Skeletal muscle tissue (tissue), 4 donors: ENCODE results near the gene ANKMY1. TPM values are rescaled to one million over a fixed set of nuclear protein-coding genes. Genes with fewer than 3 reads are reported as not detected.
A peak's percentile ranks its signal among the peaks of the same experiment; 100 is the strongest.

Experiments
- H3K27ac ChIP-seq: one replicate; pipeline ENCODE4 v1.7.0; 2013; ENCODE audit warnings: mild to moderate bottlenecking, low read depth, low read length, inconsistent platforms
- H3K27me3 ChIP-seq, 3 donors: one replicate each; pipeline ENCODE4 v1.7.0; 2013; ENCODE audit warnings: low read length in 3 of 3; ENCODE audit not compliant: control insufficient read depth in 3 of 3, insufficient read depth in 3 of 3
- H3K36me3 ChIP-seq, 3 donors: one replicate each; pipeline ENCODE4 v1.7.0; 2013; ENCODE audit warnings: low read length in 3 of 3; ENCODE audit not compliant: control insufficient read depth in 3 of 3, insufficient read depth in 3 of 3
- H3K4me1 ChIP-seq, 3 donors: one replicate each; pipeline ENCODE4 v1.7.0; 2013; ENCODE audit warnings: low read length in 3 of 3, mild to moderate bottlenecking in 3 of 3; ENCODE audit not compliant: control insufficient read depth in 3 of 3, insufficient read depth in 3 of 3
- H3K4me3 ChIP-seq, 3 donors: one replicate each; pipeline ENCODE4 v1.7.0; 2013; ENCODE audit warnings: low read length in 3 of 3
- H3K9ac ChIP-seq, 3 donors: one replicate each; pipeline ENCODE4 v1.7.0; 2013; ENCODE audit warnings: low read length in 3 of 3, mild to moderate bottlenecking in 3 of 3, moderate library complexity in 2 of 3, low read depth in 1 of 3
- H3K9me3 ChIP-seq, 3 donors: one replicate each; pipeline ENCODE4 v1.7.0; 2013; ENCODE audit warnings: low read length in 3 of 3; ENCODE audit not compliant: control insufficient read depth in 3 of 3
- total RNA-seq: library from RNA; depleted of rRNA; stranded (reverse); fragments of >200 nt; gene quantifications from one replicate; pipeline ENCODE4 v1.2.3, GENCODE V29; 2014
- donor health status: Osteomylitis.

The ANKMY1 gene
- total RNA-seq, 1 donor from 2014 or later = 5.2 TPM

- Histone ChIP-seq H3K36me3 (peaks cover 2 to 16% (median 7%) of the 10 kb centered on the region in 3 donors), H3K27ac (peak overlapping the region; percentile 58), H3K4me3 (peak overlapping the region in 1 of 3 donors; percentile 1), H3K9me3 (no peaks in the 10 kb centered on the region), H3K4me1 (peaks cover 63 to 92% (median 89%) of the 10 kb centered on the region in 3 donors), H3K9ac (peak overlapping the region; percentile 21 to 71 (median 53)), H3K27me3 (no peaks in the 10 kb centered on the region)
Observed at GRCh38 chr2:240442891-240443715, 114.7 kb downstream of the ANKMY1 start.

GRCh38 chr2:240441993-240442411 is 115.8 kb downstream of the ANKMY1 start:
- no peaks in the 10 kb centered on the region for H3K9me3 ChIP-seq
- peak overlapping the region; percentile 51 to 71 (median 53) for H3K9ac ChIP-seq
- H3K27me3 ChIP-seq = peaks cover 5 to 7% (median 7%) of the 10 kb centered on the region in 3 donors
- peaks cover 67 to 92% (median 89%) of the 10 kb centered on the region in 3 donors for H3K4me1 ChIP-seq
- peak overlapping the region; percentile 58 for H3K27ac ChIP-seq
- H3K36me3 ChIP-seq = peaks cover 2 to 16% (median 7%) of the 10 kb centered on the region in 3 donors
- H3K4me3 ChIP-seq = no peak overlapping the region

- Histone ChIP-seq H3K36me3 (peaks cover 2 to 16% (median 7%) of the 10 kb centered on the region in 3 donors), H3K4me1 (peaks cover 67 to 92% (median 89%) of the 10 kb centered on the region in 3 donors), H3K9me3 (no peaks in the 10 kb centered on the region), H3K27ac (peak overlapping the region; percentile 58), H3K9ac (peak overlapping the region; percentile 33 to 71 (median 45)), H3K4me3 (no peak overlapping the region), H3K27me3 (peaks cover 5 to 7% (median 7%) of the 10 kb centered on the region in 3 donors)
Observed at GRCh38 chr2:240441326-240441992, 116.3 kb downstream of the ANKMY1 start.

GRCh38 chr2:240440704-240441320 is 117.0 kb downstream of the ANKMY1 start:
- peaks cover 2 to 10% (median 2%) of the 10 kb centered on the region in 3 donors for H3K36me3 ChIP-seq
- peak overlapping the region in 1 of 3 donors; percentile 6 for H3K4me3 ChIP-seq
- H3K9ac ChIP-seq = peak overlapping the region in 2 of 3 donors; percentile 33 to 71
- H3K4me1 ChIP-seq = peaks cover 67 to 88% (median 86%) of the 10 kb centered on the region in 3 donors
- H3K27me3 ChIP-seq = peaks cover 5 to 7% (median 7%) of the 10 kb centered on the region in 3 donors
- H3K27ac ChIP-seq = peak overlapping the region; percentile 58
- no peaks in the 10 kb centered on the region for H3K9me3 ChIP-seq

GRCh38 chr2:240440251-240440650 is 117.5 kb downstream of the ANKMY1 start:
- Histone ChIP-seq H3K4me1 (peaks cover 67 to 86% (median 86%) of the 10 kb centered on the region in 3 donors), H3K27me3 (peaks cover 5 to 7% (median 7%) of the 10 kb centered on the region in 3 donors), H3K9me3 (no peaks in the 10 kb centered on the region), H3K27ac (peak overlapping the region; percentile 88), H3K9ac (peak overlapping the region in 1 of 3 donors; percentile 96), H3K36me3 (peaks cover 2 to 7% (median 2%) of the 10 kb centered on the region in 3 donors), H3K4me3 (no peak overlapping the region)

- no peak overlapping the region for H3K4me3 ChIP-seq
- peak overlapping the region in 2 of 3 donors; percentile 81 to 96 for H3K9ac ChIP-seq
- H3K4me1 ChIP-seq = peaks cover 69 to 85% (median 82%) of the 10 kb centered on the region in 3 donors
- H3K27ac ChIP-seq = peak overlapping the region; percentile 88
- peaks cover 2 to 4% (median 2%) of the 10 kb centered on the region in 3 donors for H3K36me3 ChIP-seq
- H3K9me3 ChIP-seq = no peaks in the 10 kb centered on the region
- H3K27me3 ChIP-seq = peaks cover 5 to 7% (median 7%) of the 10 kb centered on the region in 3 donors
Observed at GRCh38 chr2:240439698-240440151, 118.1 kb downstream of the ANKMY1 start.

- Histone ChIP-seq H3K4me3 (peak overlapping the region in 2 of 3 donors; percentile 29 to 76), H3K27ac (peak overlapping the region; percentile 88), H3K36me3 (no peaks in the 10 kb centered on the region), H3K27me3 (peaks cover 5 to 7% (median 7%) of the 10 kb centered on the region in 3 donors), H3K4me1 (peaks cover 67 to 85% (median 79%) of the 10 kb centered on the region in 3 donors), H3K9me3 (no peaks in the 10 kb centered on the region), H3K9ac (peak overlapping the region; percentile 61 to 96 (median 81))
Observed at GRCh38 chr2:240438810-240439697, 118.7 kb downstream of the ANKMY1 start.

GRCh38 chr2:240437861-240438809 is 119.7 kb downstream of the ANKMY1 start:
- Histone ChIP-seq H3K27ac (peak overlapping the region; percentile 88), H3K4me3 (peak overlapping the region; percentile 33 to 77 (median 76)), H3K27me3 (peaks cover 5 to 7% (median 7%) of the 10 kb centered on the region in 3 donors), H3K9me3 (no peaks in the 10 kb centered on the region), H3K9ac (peak overlapping the region; percentile 80 to 96 (median 81)), H3K4me1 (peaks cover 60 to 79% (median 72%) of the 10 kb centered on the region in 3 donors), H3K36me3 (no peaks in the 10 kb centered on the region)
